Measurements from ENCODE around the gene EMX1. TPM values are rescaled to one million over a fixed set of nuclear protein-coding genes. Genes with fewer than 3 reads are reported as not detected.

Gene EMX1
- total and polyA plus RNA-seq, 2 of the 13 experiments (the other 11 are each of a cell fraction or from before 2014, with no cell fraction given): 0.62 to 4.9 TPM

GRCh38 chr2:72915907-72916742 lies 1.2 kb upstream of the EMX1 start (continued):
- TF ChIP-seq SKIL (CRISPR knock-in tag; IDR thresholded peaks at IDR 0.05; ENCODE audit: borderline replicate concordance): no peak
- TF ChIP-seq SIX1 (CRISPR knock-in tag; IDR thresholded peaks at IDR 0.05; ENCODE audit: borderline replicate concordance): no peak
- TF ChIP-seq ZNF251 (CRISPR knock-in tag; IDR thresholded peaks at IDR 0.05): no peak
- TF ChIP-seq ZNF276 (CRISPR knock-in tag; IDR thresholded peaks at IDR 0.05; ENCODE audit: low read depth): no peak
- peak; percentile 86 for TF ChIP-seq ZEB1 (IDR thresholded peaks at IDR 0.05; ENCODE audit: insufficient replicate concordance, low read depth)
- 0 out of 2 replicates have a peak, but pooled peaks have one; percentile 20 for TF ChIP-seq FOXJ3 (CRISPR knock-in tag; IDR thresholded peaks at IDR 0.05; ENCODE audit: borderline replicate concordance)
- peak; percentile 45; the same call in 1 of the 2 replicates for TF ChIP-seq TGIF2 (CRISPR knock-in tag; IDR thresholded peaks at IDR 0.05)
- TF ChIP-seq DMTF1 (CRISPR knock-in tag; IDR thresholded peaks at IDR 0.05): no peak
- TF ChIP-seq BCLAF1 (IDR thresholded peaks at IDR 0.05): no peak
- no peak for TF ChIP-seq ZNF496 (CRISPR knock-in tag; IDR thresholded peaks at IDR 0.05; ENCODE audit: insufficient replicate concordance)
- TF ChIP-seq BHLHE40 (IDR thresholded peaks at IDR 0.05; ENCODE audit: low read length): no peak
- TF ChIP-seq TEAD2 (CRISPR knock-in tag; IDR thresholded peaks at IDR 0.05): no peak
- TF ChIP-seq CBFB (CRISPR knock-in tag; IDR thresholded peaks at IDR 0.05): peak; percentile 76; the same call in 1 of the 2 replicates
- TF ChIP-seq ZNF660 (CRISPR knock-in tag; IDR thresholded peaks at IDR 0.05; ENCODE audit: borderline replicate concordance, low read depth): no peak
- no peak for TF ChIP-seq DNMT1 (CRISPR knock-in tag; IDR thresholded peaks at IDR 0.05)
- TF ChIP-seq ZNF441 (CRISPR knock-in tag; IDR thresholded peaks at IDR 0.05; ENCODE audit: borderline replicate concordance): peak; percentile 26; the same call in 1 of the 2 replicates
- no peak for TF ChIP-seq CENPT (CRISPR knock-in tag; IDR thresholded peaks at IDR 0.05; ENCODE audit: low read depth)
- TF ChIP-seq ZNF792 (CRISPR knock-in tag; IDR thresholded peaks at IDR 0.05): no peak
- peak; percentile 14; the same call in 1 of the 2 replicates for TF ChIP-seq SOX5 (CRISPR knock-in tag; IDR thresholded peaks at IDR 0.05; ENCODE audit: borderline replicate concordance)
- TF ChIP-seq SMARCC2 (IDR thresholded peaks at IDR 0.05): no peak
- peak; percentile 37; the same call in 1 of the 2 replicates for TF ChIP-seq HMG20B (CRISPR knock-in tag; conservative IDR thresholded peaks at IDR 0.05)

Data from HepG2 (cell line).